Measurements from ENCODE around the gene SORCS2. TPM values are rescaled to one million over a fixed set of nuclear protein-coding genes. Genes with fewer than 3 reads are reported as not detected.
A peak's percentile ranks its signal among the peaks of the same experiment; 100 is the strongest.

The SORCS2 gene
- total RNA-seq, 3 donors from 2014 or later: 0.66 to 1.3 (median 0.80) TPM

DNA sequence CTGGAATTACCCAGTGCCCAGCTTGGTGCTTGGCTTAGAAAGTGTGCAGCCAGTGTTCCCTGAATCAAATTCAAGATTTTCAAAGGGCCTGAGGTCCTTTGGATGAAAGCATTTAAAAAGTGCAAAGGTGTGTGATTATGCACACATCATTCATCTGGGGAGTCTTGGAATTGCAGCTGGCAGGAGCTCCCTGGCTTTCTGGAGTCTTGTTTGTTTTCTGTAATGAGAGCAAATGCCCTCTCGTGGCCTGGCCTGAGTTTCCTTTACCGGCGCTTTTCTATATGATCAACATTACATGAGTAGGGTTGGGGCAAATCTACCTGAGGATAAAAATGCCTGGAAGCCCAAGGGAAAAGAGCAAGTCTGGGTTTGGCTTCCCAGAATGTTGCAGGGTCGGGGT lies 24.6 kb upstream of the SORCS2 start:
- no peak overlapping the region for H3K27ac ChIP-seq
- no peak for DNase-seq (ENCODE audit: low spot score in 2 of 2)
- no peak for TF ChIP-seq POLR2AphosphoS5 (IDR thresholded peaks at IDR 0.05)
- TF ChIP-seq POLR2A (IDR thresholded peaks at IDR 0.05): no peak
- TF ChIP-seq CTCF (IDR thresholded peaks at IDR 0.05): no peak
- no peaks in the 10 kb centered on the region for H3K36me3 ChIP-seq
- intact Hi-C loops (cut with DNase I; ENCODE audit: low total_unique reads): no loop called here
- no peaks in the 10 kb centered on the region for H3K9me3 ChIP-seq
- H3K27me3 ChIP-seq: no peaks in the 10 kb centered on the region
- no peak overlapping the region for H3K4me3 ChIP-seq
- H3K4me1 ChIP-seq: no peaks in the 10 kb centered on the region

GRCh38 chr4:7168106-7168505 lies 24.2 kb upstream of the SORCS2 start:
- Histone ChIP-seq H3K36me3 (no peaks in the 10 kb centered on the region), H3K9me3 (no peaks in the 10 kb centered on the region), H3K4me1 (no peaks in the 10 kb centered on the region), H3K27ac (no peak overlapping the region), H3K27me3 (no peaks in the 10 kb centered on the region), H3K4me3 (no peak overlapping the region)
- peak in 1 of 2 donors; percentile 34 for DNase-seq (ENCODE audit: low spot score in 2 of 2)
- TF ChIP-seq POLR2AphosphoS5 (IDR thresholded peaks at IDR 0.05) (no peak), POLR2A (IDR thresholded peaks at IDR 0.05) (no peak), CTCF (IDR thresholded peaks at IDR 0.05) (no peak)
- intact Hi-C loops (cut with DNase I; ENCODE audit: low total_unique reads): no loop called here

DNA sequence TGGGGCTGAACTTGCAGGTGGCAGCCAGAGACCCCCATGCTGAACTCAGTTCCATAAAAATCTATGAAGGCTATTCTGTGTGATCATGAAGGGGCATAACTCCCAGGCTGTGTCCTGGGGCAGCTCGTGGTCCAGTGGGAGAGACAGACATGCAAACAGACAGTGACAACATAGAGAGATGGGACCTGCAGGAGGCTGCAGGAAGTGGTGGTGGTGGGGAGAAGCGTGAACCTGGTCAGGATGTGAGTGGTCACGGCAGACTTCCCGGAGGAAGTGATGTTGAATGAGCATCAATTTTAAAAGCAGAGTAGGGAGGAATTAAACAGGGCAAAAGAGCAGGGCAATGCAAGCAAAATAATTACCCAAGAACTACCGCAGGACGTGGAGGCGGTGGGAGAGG lies 23.2 kb upstream of the SORCS2 start:
- H3K4me3 ChIP-seq: no peak overlapping the region
- H3K9me3 ChIP-seq: no peaks in the 10 kb centered on the region
- intact Hi-C loops (cut with DNase I; ENCODE audit: low total_unique reads): no loop called here
- TF ChIP-seq POLR2AphosphoS5 (IDR thresholded peaks at IDR 0.05) (no peak), CTCF (IDR thresholded peaks at IDR 0.05) (no peak), POLR2A (IDR thresholded peaks at IDR 0.05) (no peak)
- no peaks in the 10 kb centered on the region for H3K4me1 ChIP-seq
- no peaks in the 10 kb centered on the region for H3K36me3 ChIP-seq
- DNase-seq (ENCODE audit: low spot score in 2 of 2): no peak
- no peaks in the 10 kb centered on the region for H3K27me3 ChIP-seq
- H3K27ac ChIP-seq: no peak overlapping the region

DNA sequence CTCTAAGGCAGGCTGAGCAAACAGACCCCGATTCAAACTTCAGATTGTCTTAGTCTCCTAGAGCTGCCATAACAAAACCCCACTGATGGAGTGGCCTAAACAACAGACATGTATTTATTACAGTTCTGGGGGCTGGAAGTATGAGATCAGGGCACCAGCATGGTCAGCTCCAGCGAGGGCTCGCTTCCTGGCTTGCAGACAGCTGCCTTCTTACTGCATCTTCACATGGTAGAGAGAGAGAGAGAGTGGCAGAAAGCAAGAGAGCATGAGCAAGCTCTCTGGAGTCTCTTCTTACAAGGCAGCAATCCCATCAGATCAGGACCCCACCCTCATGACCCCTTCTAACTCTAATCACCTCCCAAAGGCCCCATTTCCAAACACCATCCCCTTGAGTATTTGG lies 22.3 kb upstream of the SORCS2 start:
- Histone ChIP-seq H3K9me3 (no peaks in the 10 kb centered on the region), H3K4me3 (no peak overlapping the region), H3K27me3 (no peaks in the 10 kb centered on the region), H3K4me1 (no peaks in the 10 kb centered on the region), H3K36me3 (no peaks in the 10 kb centered on the region), H3K27ac (no peak overlapping the region)
- TF ChIP-seq POLR2AphosphoS5 (IDR thresholded peaks at IDR 0.05) (no peak), CTCF (IDR thresholded peaks at IDR 0.05) (no peak), POLR2A (IDR thresholded peaks at IDR 0.05) (no peak)
- intact Hi-C loops (cut with DNase I; ENCODE audit: low total_unique reads): no loop called here
- DNase-seq (ENCODE audit: low spot score in 2 of 2): no peak

DNA sequence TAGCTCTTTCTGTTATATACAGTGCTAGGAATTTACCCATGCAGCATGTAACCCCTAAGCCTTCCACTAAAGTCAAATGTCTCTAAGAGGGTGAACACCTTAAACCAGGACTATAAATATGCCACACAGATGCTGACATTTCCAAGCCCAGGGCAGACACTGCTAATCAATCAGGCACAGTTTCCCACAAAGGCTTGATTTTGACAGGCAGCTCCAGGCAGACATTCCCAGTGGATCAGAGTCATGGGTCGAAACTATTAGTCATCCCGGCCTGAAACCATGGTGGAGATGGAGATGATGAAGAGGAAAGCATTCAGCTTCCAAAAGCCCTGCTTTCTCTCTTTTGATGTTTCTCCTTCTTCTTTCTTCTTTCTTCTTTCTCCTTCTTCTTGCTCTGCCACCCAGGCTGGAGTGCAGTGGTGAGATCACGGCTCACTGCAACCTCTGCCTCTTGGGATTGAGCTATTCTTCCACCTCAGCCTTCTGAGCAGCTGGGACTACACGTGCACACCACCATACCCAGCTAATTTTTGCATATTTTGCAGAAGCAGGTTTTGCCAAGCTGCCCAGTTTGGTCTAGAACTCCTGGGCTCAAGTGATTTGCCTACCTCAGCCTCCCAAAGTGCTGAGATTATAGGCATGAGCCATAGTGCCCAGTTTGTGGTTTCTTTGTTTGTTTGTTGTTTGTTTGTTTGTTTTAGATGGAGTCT lies 21.0 kb upstream of the SORCS2 start:
- H3K27ac ChIP-seq: no peak overlapping the region
- intact Hi-C loops (cut with DNase I; ENCODE audit: low total_unique reads): no loop called here
- H3K4me3 ChIP-seq: no peak overlapping the region
- TF ChIP-seq POLR2AphosphoS5 (IDR thresholded peaks at IDR 0.05): no peak
- TF ChIP-seq POLR2A (IDR thresholded peaks at IDR 0.05): no peak
- TF ChIP-seq CTCF (IDR thresholded peaks at IDR 0.05): no peak
- no peaks in the 10 kb centered on the region for H3K36me3 ChIP-seq
- H3K9me3 ChIP-seq: no peaks in the 10 kb centered on the region
- no peaks in the 10 kb centered on the region for H3K4me1 ChIP-seq
- DNase-seq (ENCODE audit: low spot score in 2 of 2): no peak
- H3K27me3 ChIP-seq: no peaks in the 10 kb centered on the region

Data from breast epithelium (tissue), 4 donors.